HL-60 (cell line): ENCODE measurements around the gene CGB1.

Source experiments
- CTCF ChIP-seq: IDR thresholded peaks from one replicate; pipeline ENCODE4 v1.5.1; 2011; ENCODE audit warnings: low read length, control low read depth, inconsistent platforms; ENCODE audit not compliant: insufficient read depth
- POLR2AphosphoS5 ChIP-seq: IDR thresholded peaks from 2 replicates; pipeline ENCODE4 v1.6.1; 2012; ENCODE audit warnings: low read depth
- REST ChIP-seq: IDR thresholded peaks from 2 replicates; pipeline ENCODE4 v1.6.1; 2012; ENCODE audit warnings: low read depth; ENCODE audit not compliant: insufficient replicate concordance

DNA sequence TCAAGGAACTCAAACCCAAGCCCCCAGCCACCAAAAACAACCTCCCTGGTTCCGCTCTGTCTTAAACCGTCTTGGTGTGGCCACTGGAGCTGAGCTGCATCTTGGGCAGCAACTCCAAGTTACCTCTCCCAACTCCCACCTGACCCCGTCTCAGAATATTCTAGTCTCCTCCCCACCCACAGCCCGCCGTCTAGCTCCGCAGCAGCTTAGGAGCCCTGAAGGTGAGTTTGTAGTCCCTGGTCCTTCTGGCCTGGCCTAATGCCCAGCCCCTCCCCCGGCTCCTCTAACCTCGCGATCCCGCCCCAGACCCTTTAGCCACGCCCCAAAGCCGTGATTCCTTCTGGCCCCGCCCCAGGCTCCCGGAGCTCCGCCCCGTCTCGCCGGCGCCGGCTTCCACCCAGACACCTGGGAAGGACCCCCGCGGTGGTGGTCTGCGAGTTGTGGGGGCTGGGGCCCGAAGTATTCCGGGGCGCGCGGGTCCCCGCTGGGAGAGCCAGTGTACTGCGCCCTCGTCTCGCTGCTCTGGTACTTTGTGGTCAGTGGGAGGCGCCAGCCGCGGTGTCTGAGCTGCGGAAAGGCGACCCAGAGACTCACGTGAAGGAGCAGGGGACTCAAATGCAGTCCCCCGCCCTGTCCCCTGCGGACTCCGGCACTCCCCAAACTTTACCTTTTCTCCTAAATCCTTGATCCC is 17.3 kb downstream of the CGB1 start:
- TF ChIP-seq CTCF (no peak), POLR2AphosphoS5 (no peak), REST (no peak)
